NCI-H748 (cell line): ENCODE results near the gene LCN2.
"Not testable (repeated sequence)": the region's sequence is repeated elsewhere in the genome, so short reads cannot be mapped to it uniquely, and the experiment has no call there.

Experiments
- DNase-seq: peaks from one replicate; lab custom pipeline; 2025; ENCODE audit not compliant: unreplicated experiment; lab: John Stamatoyannopoulos, UW

The LCN2 gene

DNA sequence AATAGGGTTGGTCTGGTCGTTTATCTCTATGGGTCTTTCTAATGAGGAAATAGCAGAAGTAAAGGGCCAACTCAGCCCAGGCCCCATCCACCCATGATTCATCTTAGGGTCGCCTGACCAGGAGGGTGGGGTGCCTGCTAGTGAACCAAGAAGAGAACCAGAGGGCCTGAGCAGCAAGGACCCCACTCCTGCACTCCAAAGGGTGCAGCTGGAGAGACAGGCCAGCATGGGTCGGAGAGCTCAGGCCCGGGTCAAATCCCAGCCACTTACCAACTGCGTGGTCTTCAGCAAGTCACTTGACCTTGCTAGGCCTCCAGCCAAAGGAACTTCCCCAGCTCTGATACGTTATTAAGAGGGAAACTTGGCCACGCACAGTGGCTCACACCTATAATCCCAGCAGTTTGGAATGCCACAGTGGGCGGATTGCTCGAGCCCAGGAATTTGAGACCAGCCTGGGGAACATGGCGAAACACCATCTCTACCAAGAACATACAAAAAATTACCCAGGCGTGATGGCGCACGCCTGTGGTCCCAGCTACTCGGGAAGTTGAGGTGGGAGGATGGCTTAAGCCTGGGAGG, 15.1 kb downstream of the LCN2 start:
- DNase-seq, result no peak

- DNase-seq, result no peak
Measured at GRCh38 chr9:128166169-128166568, 16.9 kb downstream of the LCN2 start.

DNA sequence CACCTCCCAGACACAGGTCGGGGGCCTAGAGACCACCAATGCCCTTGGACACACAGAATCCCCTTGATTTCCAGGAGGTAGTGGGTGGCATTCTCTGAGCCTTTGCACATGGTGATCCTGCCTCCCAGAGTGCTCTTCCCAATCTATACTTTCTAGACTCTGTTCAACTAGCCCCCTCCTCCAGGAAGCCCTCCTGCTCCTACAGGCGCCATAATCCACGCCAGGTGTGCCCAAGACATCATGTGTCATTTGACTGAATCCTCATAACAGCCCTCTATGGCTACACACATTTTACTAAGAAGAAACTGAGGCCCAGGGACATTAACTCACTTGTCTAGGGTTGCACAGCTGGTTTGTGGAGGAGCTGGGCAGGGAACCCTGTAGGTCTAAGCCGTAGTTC, 18.0 kb downstream of the LCN2 start:
- no peak for DNase-seq

DNA sequence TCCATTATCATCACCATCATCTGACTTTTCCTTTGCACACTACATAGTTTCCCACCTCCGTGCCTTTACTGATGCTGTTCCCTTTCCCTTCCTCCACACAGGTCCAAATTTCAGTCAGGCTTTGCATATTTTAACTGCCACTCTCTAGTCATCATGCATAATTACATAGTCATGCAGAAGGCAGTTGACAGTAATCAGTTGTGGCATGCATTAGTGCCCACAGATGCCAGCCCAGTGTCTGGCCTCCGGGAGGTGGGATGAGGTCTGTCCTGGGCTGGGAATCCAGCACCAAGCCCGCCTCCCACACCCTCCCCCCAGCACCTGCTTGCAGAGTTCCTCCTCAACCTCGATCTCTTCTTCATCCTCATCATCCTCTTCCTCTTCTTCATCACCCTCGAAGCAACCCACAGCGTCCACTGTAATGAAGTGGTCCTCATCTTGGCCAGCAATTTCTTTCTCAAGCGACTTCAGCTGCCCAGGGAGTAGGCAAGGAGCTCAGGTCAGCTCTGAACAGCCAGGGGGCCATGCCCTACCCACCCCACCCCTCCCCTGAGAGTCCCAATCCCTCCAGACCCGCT, 19.6 kb downstream of the LCN2 start:
- DNase-seq, result no peak

DNA sequence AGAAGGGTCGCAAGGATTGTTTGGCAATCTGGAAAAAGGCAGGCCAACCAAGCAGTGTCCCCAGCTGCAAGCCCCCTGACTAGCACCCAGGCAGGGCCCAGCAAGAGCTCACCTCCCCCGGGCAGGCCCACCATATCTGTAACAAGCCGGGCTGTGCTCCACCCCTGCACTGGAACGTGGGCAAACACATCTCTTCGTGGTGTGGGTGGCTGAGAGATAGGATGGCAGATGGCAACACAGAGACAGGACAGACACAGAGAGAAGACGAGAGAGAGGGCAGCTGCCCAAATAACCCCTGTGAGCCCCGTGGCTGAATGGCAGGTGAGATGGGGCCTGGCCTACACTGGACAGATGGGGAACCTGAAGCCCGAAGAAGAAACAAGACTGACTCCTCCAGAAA, 20.2 kb downstream of the LCN2 start:
- DNase-seq, result no peak

GRCh38 chr9:128169925-128170324, 20.7 kb downstream of the LCN2 start:
- DNase-seq, result no peak

GRCh38 chr9:128174062-128174461, 24.8 kb downstream of the LCN2 start:
- DNase-seq, result no peak

GRCh38 chr9:128175102-128175563, 25.9 kb downstream of the LCN2 start:
- no peak for DNase-seq

GRCh38 chr9:128175726-128176125, 26.5 kb downstream of the LCN2 start:
- DNase-seq, result no peak

DNA sequence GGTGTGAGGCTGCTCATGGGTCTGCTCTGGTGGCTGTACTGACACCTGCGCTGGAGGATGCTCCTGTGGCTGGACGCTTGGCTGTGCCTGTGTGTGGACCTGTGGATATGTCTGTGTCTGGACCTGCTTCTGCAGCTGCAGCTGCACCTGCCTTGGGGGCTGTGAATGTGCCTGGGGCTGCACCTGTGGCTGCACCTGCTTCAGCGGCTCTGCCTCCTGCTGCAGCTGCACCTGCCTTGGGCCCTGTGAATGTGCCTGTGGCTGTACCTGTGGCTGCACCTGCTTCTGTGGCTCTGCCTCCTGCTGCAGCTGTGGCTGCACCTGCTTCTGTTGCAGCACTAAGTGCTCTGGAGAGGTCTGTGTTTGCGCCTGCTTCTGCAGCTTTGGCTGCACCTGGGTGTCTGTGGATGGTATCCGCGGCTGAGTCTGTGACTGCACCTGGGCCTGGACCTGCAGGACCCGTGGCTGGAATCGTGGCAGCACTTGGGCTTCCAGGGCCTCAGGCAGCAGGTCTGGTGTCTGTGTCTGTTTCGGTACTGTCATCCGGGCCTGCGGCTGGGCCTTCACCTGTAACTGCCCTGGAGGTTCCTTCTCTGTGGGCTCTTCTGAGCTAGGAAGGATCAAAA, 29.7 kb downstream of the LCN2 start:
- no peak for DNase-seq

DNA sequence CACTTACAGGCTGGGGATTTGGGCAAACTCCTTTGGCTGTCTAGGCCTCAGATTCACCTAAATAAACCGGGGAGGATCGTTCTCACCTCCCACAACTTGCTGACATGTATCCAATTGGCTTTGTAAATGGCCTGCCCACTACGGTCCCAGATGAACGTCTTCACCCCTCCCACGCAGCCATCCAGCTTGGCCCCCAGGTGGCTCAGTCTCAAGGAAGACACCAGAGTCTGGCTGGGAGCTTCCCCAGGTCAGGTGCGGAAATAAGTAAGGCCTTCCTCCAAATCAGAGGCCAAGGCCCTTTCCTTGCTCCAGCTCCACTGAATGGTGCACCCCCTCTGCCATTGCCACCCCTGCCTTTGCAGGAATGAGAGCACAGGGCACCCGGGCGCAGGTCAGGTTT, 30.7 kb downstream of the LCN2 start:
- DNase-seq, result no peak

- DNase-seq, result no peak
Measured at GRCh38 chr9:128180447-128180846, 31.2 kb downstream of the LCN2 start.

DNA sequence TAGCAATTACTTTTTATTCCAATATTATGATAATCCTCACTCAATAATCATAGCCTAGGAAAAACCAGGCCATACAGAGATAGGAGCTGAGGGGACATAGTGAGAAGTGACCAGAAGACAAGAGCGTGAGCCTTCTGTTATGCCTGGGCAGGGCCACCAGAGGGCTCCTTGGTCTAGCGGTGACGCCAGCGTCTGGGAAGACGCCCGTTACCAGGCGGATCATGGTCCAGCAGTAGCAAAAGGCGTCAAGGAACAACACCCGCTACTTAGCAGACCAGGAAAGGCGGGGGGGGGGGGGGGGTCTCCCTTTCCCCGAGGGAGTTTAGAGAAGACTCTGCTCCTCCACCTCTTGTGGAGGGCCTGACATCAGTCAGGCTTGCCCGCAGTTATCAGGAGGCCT, 32.2 kb downstream of the LCN2 start:
- DNase-seq, result not testable (repeated sequence)

DNA sequence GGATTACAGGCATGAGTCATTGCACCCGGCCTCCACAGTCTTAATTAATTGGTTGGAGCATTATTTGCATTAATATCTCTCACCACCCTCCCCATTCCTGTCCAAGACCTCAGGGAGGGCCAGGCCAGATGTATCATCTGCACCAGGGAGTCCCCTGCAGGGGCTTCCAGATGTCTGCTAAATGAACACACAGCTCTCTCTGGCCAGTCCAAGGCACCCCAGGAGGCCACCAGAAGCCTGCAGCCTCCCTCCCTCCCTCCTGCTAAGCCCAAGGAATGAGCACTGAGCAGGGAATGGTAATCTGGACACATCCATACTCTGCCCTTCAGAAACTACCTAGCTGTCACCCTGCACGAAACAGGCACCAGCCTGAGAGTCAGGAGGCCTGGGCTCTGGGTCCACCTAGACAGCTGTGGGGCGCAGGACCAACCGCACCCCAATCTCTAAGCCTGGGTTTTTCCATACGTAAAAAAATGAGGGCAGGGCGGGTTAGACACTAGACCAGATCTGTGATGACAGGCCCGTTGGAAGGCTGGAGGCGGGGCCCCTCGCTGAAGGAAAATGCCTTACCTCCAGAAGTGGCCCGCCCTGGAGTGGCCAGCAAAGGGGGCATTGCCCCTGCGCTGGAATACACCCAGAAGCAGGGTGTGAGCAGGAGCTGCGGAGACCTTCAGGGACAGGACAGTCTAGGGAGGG, 33.8 kb downstream of the LCN2 start:
- DNase-seq, result no peak

DNA sequence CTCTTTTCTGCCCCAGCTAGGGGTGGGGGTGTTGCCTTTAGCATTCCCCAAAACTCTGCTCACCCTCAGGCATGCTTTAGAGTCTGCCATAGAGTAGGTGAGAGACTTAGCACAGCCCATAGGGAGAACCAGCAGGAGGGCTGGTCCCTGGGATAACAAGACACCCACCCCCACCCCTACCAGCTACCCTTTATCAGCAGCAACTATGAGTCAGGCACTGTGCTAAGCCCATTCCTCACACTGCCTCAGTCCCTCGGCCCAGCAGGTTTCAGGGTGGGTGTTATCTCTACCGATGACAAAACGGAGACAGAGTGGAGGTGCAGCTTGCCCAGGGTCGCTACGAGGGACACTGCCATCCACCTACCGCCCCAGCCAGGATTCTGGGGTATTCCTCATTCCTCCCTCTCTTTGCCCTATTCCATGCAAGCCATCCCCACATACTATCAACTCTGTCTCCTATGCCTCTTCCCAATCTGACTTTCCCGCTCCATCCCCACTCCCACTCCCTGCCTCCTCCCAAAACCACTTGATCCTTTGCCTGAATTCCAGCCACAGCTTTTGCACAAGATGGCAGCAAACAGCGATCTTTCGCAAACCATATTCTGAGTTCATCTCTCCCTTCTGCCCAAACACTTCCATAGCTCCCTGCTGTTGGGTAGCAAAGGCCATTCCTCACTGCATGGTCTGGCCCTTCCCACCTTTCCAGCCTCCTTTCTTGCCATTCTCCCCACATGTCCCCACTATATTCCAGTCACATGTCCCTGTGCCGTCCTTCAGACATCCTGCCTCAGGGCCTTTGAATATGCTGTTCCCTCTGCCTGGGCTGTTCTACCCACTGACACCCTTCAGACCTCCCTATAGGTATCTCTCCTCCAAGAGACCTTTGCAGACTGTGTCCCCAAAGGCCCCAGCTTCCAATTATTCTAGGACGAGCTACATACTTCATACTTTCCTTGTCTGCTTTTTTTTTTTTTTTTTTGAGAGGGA, 37.0 kb downstream of the LCN2 start:
- DNase-seq, result no peak

DNA sequence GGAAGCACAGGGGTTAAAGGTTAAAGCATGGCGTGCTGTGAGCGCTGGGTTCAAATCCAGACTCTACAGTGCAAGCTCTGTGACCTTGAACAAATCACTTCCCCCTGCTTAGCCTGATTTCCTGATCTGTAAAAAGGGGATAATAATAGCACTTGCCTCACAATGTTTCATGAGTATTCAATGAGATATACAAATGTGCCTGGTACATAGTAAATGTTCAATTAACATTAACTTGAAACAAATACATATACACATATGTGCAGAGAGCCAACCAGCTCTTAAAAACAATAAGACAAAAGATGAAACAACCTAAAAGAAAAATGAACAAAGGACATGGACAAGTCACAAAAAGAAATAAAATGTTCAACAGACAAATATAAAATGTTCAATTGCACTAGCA, 38.1 kb downstream of the LCN2 start:
- no peak for DNase-seq

GRCh38 chr9:128188209-128188608, 39.0 kb downstream of the LCN2 start:
- DNase-seq, result no peak

- no peak for DNase-seq
Measured at GRCh38 chr9:128190013-128190412, 40.8 kb downstream of the LCN2 start.

DNA sequence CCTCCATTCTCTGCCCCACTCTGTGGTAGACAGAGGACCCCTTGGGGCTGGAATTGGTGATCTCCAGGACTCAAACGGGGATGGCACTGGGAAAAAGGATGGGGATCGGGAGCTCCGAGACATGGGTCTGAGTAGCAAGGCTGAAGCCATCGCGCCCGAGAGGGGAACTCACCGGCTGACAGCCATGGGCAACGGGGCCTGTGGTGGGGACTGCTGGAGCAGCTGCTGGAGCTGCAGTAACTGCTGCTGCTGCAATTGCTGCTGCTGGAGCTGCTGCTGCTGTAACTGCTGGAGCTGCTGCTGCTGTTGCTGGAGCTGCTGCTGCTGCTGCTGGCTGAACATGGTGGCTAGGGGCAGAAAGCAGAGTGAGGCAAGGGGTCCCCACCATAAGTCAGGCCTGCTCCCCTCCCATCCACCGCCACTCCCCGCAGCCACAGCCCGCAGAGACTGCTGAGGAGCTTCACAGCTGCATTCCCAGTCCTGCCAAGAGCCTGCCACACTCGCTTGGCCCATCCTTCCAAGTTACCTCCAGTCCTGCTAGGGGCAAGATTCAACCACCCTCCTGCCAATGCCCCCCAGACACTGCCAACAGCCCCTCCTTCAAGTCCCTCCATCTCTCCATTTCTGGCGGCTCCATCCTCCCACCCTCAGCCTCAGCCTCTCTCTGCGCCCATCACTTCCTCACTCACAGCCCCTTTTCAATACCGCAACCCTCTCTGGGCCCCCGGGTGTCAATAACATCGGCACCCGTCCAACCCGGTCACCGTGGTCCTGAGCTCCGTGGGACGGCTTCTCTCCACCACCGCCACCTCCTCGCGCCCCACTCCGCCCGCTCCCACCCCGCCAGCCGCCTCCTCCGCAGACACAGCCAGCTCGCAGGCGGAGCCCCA, 41.5 kb downstream of the LCN2 start:
- DNase-seq, result peak; percentile 46
